ENCODE measurements around the gene MLX. TPM values are rescaled to one million over a fixed set of nuclear protein-coding genes. Genes with fewer than 3 reads are reported as not detected.

The MLX gene
- total and polyA plus RNA-seq, 3 donors from 2014 or later: 26.7 to 38.6 (median 27.6) TPM

DNA sequence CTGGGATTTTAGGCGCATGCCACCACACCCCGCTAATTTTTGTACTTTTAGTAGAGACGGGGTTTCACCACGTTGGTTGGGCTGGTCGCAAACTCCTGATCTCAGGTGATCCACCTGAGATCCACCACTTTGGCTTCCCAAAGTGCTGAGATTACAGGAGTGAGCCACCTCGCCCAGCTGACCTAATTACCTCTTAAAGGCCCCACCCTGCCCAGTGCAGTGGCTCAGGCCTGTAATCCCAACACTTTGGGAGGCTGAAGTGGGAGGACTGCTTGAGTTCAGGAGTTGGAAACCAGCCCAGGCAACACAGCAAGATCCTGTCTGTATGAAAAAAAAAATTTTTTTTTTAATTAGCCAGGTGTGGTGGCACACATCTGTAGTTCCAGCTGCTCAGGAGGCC lies 7.8 kb upstream of the MLX start:
- H3K36me3 ChIP-seq (ENCODE audit: low read depth, missing control alignments): no peaks in the 10 kb centered on the region
- no peaks in the 10 kb centered on the region for H3K9me3 ChIP-seq
- no peak for DNase-seq
- H3K4me3 ChIP-seq: no peak overlapping the region
- TF ChIP-seq, protein P1, sequence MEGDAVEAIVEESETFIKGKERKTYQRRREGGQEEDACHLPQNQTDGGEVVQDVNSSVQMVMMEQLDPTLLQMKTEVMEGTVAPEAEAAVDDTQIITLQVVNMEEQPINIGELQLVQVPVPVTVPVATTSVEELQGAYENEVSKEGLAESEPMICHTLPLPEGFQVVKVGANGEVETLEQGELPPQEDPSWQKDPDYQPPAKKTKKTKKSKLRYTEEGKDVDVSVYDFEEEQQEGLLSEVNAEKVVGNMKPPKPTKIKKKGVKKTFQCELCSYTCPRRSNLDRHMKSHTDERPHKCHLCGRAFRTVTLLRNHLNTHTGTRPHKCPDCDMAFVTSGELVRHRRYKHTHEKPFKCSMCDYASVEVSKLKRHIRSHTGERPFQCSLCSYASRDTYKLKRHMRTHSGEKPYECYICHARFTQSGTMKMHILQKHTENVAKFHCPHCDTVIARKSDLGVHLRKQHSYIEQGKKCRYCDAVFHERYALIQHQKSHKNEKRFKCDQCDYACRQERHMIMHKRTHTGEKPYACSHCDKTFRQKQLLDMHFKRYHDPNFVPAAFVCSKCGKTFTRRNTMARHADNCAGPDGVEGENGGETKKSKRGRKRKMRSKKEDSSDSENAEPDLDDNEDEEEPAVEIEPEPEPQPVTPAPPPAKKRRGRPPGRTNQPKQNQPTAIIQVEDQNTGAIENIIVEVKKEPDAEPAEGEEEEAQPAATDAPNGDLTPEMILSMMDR (IDR thresholded peaks at IDR 0.05): no peak
- intact Hi-C loops (cut with DNase I; ENCODE audit: low total_unique reads): no loop called here
- no peaks in the 10 kb centered on the region for H3K27me3 ChIP-seq
- H3K27ac ChIP-seq: no peak overlapping the region
- H3K4me1 ChIP-seq: peaks cover 21% of the 10 kb centered on the region
- 84 to 87% methylated on average over 6 of the region's 6 CpGs for WGBS, 2 donors

DNA sequence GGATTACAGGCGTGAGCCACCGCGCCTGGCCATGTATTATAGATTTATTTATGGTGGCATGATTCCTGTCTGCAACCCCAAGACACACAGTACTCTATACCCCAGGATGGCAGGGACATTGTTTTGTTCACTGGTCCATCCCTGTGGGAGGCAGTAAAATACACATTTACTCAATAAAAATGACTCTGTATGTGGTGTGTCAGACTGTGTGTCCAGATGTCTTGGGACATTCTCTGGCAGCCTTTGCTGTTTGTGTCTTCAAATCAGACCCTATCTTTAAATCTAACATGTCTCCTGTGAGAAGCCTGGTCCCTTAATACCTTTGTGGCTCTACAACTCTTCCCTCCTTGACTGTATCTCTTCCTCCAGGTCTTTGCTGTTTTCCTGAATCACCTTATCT lies 6.7 kb upstream of the MLX start:
- Histone ChIP-seq H3K36me3 (ENCODE audit: low read depth, missing control alignments) (no peaks in the 10 kb centered on the region), H3K27me3 (no peaks in the 10 kb centered on the region), H3K9me3 (no peaks in the 10 kb centered on the region), H3K4me1 (peaks cover 20% of the 10 kb centered on the region), H3K27ac (no peak overlapping the region), H3K4me3 (no peak overlapping the region)
- WGBS, 2 donors: 91% methylated on average over 3 of the region's 3 CpGs
- TF ChIP-seq, protein P1 (IDR thresholded peaks at IDR 0.05): no peak
- TF ChIP-seq POLR2A (IDR thresholded peaks at IDR 0.05): no peak
- intact Hi-C loops (cut with DNase I; ENCODE audit: low total_unique reads): no loop called here
- DNase-seq: no peak

DNA sequence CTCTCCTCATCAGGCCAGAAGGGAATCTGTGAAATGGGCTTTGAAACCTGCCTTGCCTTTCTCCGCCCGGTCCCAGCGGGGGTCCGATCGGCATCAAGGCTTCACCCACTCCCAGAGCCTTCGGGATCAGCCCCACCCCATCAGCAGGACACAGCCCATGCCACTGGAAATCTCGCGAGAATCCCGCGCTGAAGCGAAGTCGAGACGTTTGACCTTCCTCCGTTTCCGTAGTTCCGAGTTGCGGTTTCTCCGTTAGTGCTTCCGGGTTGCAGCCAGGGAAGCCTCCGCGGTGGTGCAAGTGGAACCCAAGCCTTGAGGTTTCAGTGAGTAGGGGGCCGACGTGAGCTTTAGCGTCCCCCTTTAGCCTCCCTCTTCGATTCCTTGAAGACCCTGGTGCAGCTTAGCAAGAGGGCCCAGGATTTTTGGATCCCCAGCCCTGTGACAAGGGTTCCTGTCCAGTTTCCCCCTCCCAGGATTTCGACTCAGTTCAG lies 5.0 kb upstream of the MLX start, which contains the start of gene COASY:
Gene COASY, plus strand, starts transcription at position 252 of the 491 bp plus-strand sequence. CDS start 475 bp downstream, outside the sequence.
- Histone ChIP-seq H3K27ac (peak within 1 kb of the TSS; percentile 76 to 79), H3K36me3 (ENCODE audit: low read depth, missing control alignments) (no peaks in the 10 kb centered on the region), H3K9me3 (no peaks in the 10 kb centered on the region), H3K27me3 (no peaks in the 10 kb centered on the region), H3K4me1 (peaks cover 21% of the 10 kb centered on the region), H3K4me3 (peak within 1 kb of the TSS; percentile 89 to 95)
- intact Hi-C loops (cut with DNase I; ENCODE audit: low total_unique reads): no loop called here
- WGBS, 2 donors: 0 to 1% methylated on average over 17 to 26 of the region's 26 CpGs
- TF ChIP-seq, protein P1 (IDR thresholded peaks at IDR 0.05): peak in 1 of 3 experiments; percentile 12
- no peak for TF ChIP-seq POLR2A (IDR thresholded peaks at IDR 0.05)
- DNase-seq: peak; percentile 97

DNA sequence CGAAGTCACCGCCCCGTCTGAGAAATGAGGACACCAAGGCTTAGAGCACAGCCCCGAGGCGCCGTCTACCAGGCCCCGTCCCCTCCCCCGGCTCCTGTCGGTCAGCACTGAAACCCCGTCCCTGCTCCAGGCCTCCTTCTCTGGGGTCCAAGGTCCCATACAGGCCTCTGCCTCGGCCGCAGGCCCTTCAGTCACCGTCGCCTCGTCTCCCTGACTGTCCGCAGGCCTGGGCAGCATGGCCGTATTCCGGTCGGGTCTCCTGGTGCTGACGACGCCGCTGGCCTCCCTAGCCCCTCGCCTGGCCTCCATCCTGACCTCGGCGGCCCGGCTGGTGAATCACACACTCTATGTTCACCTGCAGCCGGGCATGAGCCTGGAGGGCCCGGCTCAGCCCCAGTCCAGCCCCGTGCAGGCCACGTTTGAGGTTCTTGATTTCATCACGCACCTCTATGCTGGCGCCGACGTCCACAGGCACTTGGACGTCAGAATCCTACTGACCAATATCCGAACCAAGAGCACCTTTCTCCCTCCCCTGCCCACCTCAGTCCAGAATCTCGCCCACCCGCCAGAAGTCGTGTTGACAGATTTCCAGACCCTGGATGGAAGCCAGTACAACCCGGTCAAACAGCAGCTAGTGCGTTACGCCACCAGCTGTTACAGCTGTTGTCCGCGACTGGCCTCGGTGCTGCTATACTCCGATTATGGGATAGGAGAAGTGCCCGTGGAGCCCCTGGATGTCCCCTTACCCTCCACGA lies 4.3 kb upstream of the MLX start:
- no peaks in the 10 kb centered on the region for H3K27me3 ChIP-seq
- 3 to 4% methylated on average over 9 to 47 of the region's 48 CpGs for WGBS, 2 donors
- peaks cover 22% of the 10 kb centered on the region for H3K4me1 ChIP-seq
- H3K27ac ChIP-seq: peak overlapping the region; percentile 76 to 79
- H3K4me3 ChIP-seq: peak overlapping the region; percentile 89 to 95
- intact Hi-C loops (cut with DNase I; ENCODE audit: low total_unique reads): no loop called here
- TF ChIP-seq, protein P1 (IDR thresholded peaks at IDR 0.05): no peak
- TF ChIP-seq POLR2A (IDR thresholded peaks at IDR 0.05): no peak
- no peak for DNase-seq
- H3K36me3 ChIP-seq (ENCODE audit: low read depth, missing control alignments): no peaks in the 10 kb centered on the region
- H3K9me3 ChIP-seq: no peaks in the 10 kb centered on the region
